Suprapubic skin (tissue), 4 donors: ENCODE results near the gene FRMD8. TPM values are rescaled to one million over a fixed set of nuclear protein-coding genes. Genes with fewer than 3 reads are reported as not detected.

Experiments
- DNase-seq, 2 donors: peaks; one replicate each; pipeline ENCODE4 v3.0.0-alpha.2; 2019; ENCODE audit warnings: low spot score in 2 of 2
- H3K27ac ChIP-seq: fragments of 200-600 bp; sonication (generic); one replicate; pipeline ENCODE4 v1.5.1; 2019
- H3K27me3 ChIP-seq: fragments of 200-600 bp; sonication (generic); one replicate; pipeline ENCODE4 v1.5.1; 2019
- H3K36me3 ChIP-seq: fragments of 200-600 bp; sonication (generic); one replicate; pipeline ENCODE4 v1.5.1; 2019
- H3K4me1 ChIP-seq: fragments of 200-600 bp; sonication (generic); one replicate; pipeline ENCODE4 v1.5.1; 2019
- H3K4me3 ChIP-seq: fragments of 200-600 bp; sonication (generic); one replicate; pipeline ENCODE4 v1.5.1; 2019; ENCODE audit warnings: mild to moderate bottlenecking
- H3K9me3 ChIP-seq: fragments of 200-600 bp; sonication (generic); one replicate; pipeline ENCODE4 v1.5.1; 2019
- CTCF ChIP-seq, 2 donors: fragments of 200-600 bp in 1 of 2; fragments of 450-650 bp in 1 of 2; sonication (generic) in 1 of 2; IDR thresholded peaks; one replicate each; pipeline ENCODE4 v1.5.1; 2016 to 2019; ENCODE audit warnings: antibody characterized with exemption in 2 of 2, mild to moderate bottlenecking in 1 of 2, moderate library complexity in 1 of 2
- EP300 ChIP-seq: sonication (generic); formaldehyde crosslinking; IDR thresholded peaks from one replicate; pipeline ENCODE4 v1.6.1; 2017; ENCODE audit warnings: antibody characterized with exemption
- POLR2A ChIP-seq, 2 donors: fragments of 450-650 bp; IDR thresholded peaks; one replicate each; pipeline ENCODE4 v1.6.1; 2017; ENCODE audit warnings: antibody characterized with exemption in 2 of 2, mild to moderate bottlenecking in 2 of 2, moderate library complexity in 2 of 2
- POLR2AphosphoS5 ChIP-seq, 3 donors: sonication (generic); formaldehyde crosslinking; IDR thresholded peaks; one replicate each; pipeline ENCODE4 v1.6.1; 2017; ENCODE audit warnings: antibody characterized with exemption in 3 of 3
- WGBS: methylation state at CpG from one replicate; pipeline ENCODE4 v1.1.5; 2018; 5-methylcytosine and 5-hydroxymethylcytosine counted together
- total RNA-seq, 4 donors: library from RNA; depleted of rRNA; stranded (reverse); fragments of >200 nt; gene quantifications; one replicate each; pipeline ENCODE4 v1.1.0, GENCODE V29; 2016

Gene FRMD8
- total RNA-seq, 4 donors from 2014 or later, result 56.2 to 107 (median 81.5) TPM

- Histone ChIP-seq H3K36me3 (peaks cover 19% of the 10 kb centered on the region), H3K9me3 (no peaks in the 10 kb centered on the region), H3K4me1 (peaks cover 76% of the 10 kb centered on the region), H3K27me3 (no peaks in the 10 kb centered on the region), H3K4me3 (peak overlapping the region; percentile 91), H3K27ac (peak overlapping the region; percentile 98)
- DNase-seq, result peak; percentile 96
- TF ChIP-seq CTCF (IDR thresholded peaks at IDR 0.05) (peak; percentile 96 to 98), EP300 (no peak), POLR2A (IDR thresholded peaks at IDR 0.05) (peak in 1 of 2 donors; percentile 24), POLR2AphosphoS5 (IDR thresholded peaks at IDR 0.05) (peak in 2 of 3 donors; percentile 67 to 75)
- WGBS, result 3% methylated on average over 8 of the region's 18 CpGs
Observed at GRCh38 chr11:65416341-65416824, 29.9 kb downstream of the FRMD8 start.

GRCh38 chr11:65416841-65417701 is 30.6 kb downstream of the FRMD8 start:
- Histone ChIP-seq H3K4me3 (peak overlapping the region; percentile 91), H3K36me3 (peaks cover 13% of the 10 kb centered on the region), H3K4me1 (peaks cover 81% of the 10 kb centered on the region), H3K9me3 (no peaks in the 10 kb centered on the region), H3K27ac (peak overlapping the region; percentile 98), H3K27me3 (no peaks in the 10 kb centered on the region)
- DNase-seq, result peak; percentile 83 to 84
- WGBS, result 23% methylated on average over 11 of the region's 14 CpGs
- TF ChIP-seq POLR2A (IDR thresholded peaks at IDR 0.05), result no peak
- TF ChIP-seq POLR2AphosphoS5 (IDR thresholded peaks at IDR 0.05), result no peak
- no peak for TF ChIP-seq CTCF (IDR thresholded peaks at IDR 0.05)
- no peak for TF ChIP-seq EP300

- Histone ChIP-seq H3K27ac (peak overlapping the region; percentile 98), H3K9me3 (no peaks in the 10 kb centered on the region), H3K4me3 (peak overlapping the region; percentile 91), H3K4me1 (peaks cover 76% of the 10 kb centered on the region), H3K27me3 (no peaks in the 10 kb centered on the region), H3K36me3 (peaks cover 7% of the 10 kb centered on the region)
- WGBS, result 11% methylated on average over 11 of the region's 19 CpGs
- peak; percentile 83 to 86 for DNase-seq
- TF ChIP-seq POLR2AphosphoS5 (IDR thresholded peaks at IDR 0.05) (no peak), EP300 (no peak), CTCF (IDR thresholded peaks at IDR 0.05) (no peak), POLR2A (IDR thresholded peaks at IDR 0.05) (no peak)
Observed at GRCh38 chr11:65417702-65418430, 31.4 kb downstream of the FRMD8 start.

GRCh38 chr11:65418431-65418680 is 31.9 kb downstream of the FRMD8 start:
- Histone ChIP-seq H3K4me3 (peak overlapping the region; percentile 91), H3K9me3 (no peaks in the 10 kb centered on the region), H3K36me3 (peaks cover 7% of the 10 kb centered on the region), H3K27me3 (no peaks in the 10 kb centered on the region), H3K27ac (peak overlapping the region; percentile 98), H3K4me1 (peaks cover 73% of the 10 kb centered on the region)
- TF ChIP-seq CTCF (IDR thresholded peaks at IDR 0.05) (no peak), POLR2AphosphoS5 (IDR thresholded peaks at IDR 0.05) (no peak), POLR2A (IDR thresholded peaks at IDR 0.05) (no peak), EP300 (no peak)
- no peak for DNase-seq
- 8% methylated on average over 2 of the region's 4 CpGs for WGBS
